Amniotic epithelial cell (primary cell): ENCODE data around the gene CDK15.
"Not testable (repeated sequence)": the region's sequence is repeated elsewhere in the genome, so short reads cannot be mapped to it uniquely, and the experiment has no call there.

ENCODE experiments used
- DNase-seq: peaks from one replicate; pipeline ENCODE4 v3.0.0-alpha.2; 2010; ENCODE audit warnings: low read depth

CDK15 gene

GRCh38 chr2:201830666-201831065 is 24.3 kb downstream of the CDK15 start:
- DNase-seq, result no peak

- DNase-seq, result peak; percentile 84
Measured at GRCh38 chr2:201831469-201831868, 25.1 kb downstream of the CDK15 start.

- no peak for DNase-seq
Measured at GRCh38 chr2:201833781-201834180, 27.4 kb downstream of the CDK15 start.

- DNase-seq, result no peak
Measured at GRCh38 chr2:201835066-201835465, 28.7 kb downstream of the CDK15 start.

GRCh38 chr2:201837391-201837790 is 31.1 kb downstream of the CDK15 start:
- no peak for DNase-seq

- DNase-seq, result no peak
Measured at GRCh38 chr2:201837824-201838431, 31.6 kb downstream of the CDK15 start.

GRCh38 chr2:201839727-201840126 is 33.4 kb downstream of the CDK15 start:
- DNase-seq, result peak; percentile 28

GRCh38 chr2:201840726-201841125 is 34.4 kb downstream of the CDK15 start:
- no peak for DNase-seq

- DNase-seq, result no peak
Measured at GRCh38 chr2:201842131-201842860, 36.0 kb downstream of the CDK15 start.

GRCh38 chr2:201844922-201845321 is 38.6 kb downstream of the CDK15 start:
- not testable (repeated sequence) for DNase-seq

GRCh38 chr2:201847481-201847880 is 41.1 kb downstream of the CDK15 start:
- peak; percentile 61 for DNase-seq

GRCh38 chr2:201852462-201852861 is 46.1 kb downstream of the CDK15 start:
- DNase-seq, result peak; percentile 34

GRCh38 chr2:201852878-201853415 is 46.6 kb downstream of the CDK15 start:
- peak; percentile 35 for DNase-seq

- DNase-seq, result peak; percentile 98
Measured at GRCh38 chr2:201854221-201854801, 48.0 kb downstream of the CDK15 start.

GRCh38 chr2:201854841-201855240 is 48.5 kb downstream of the CDK15 start:
- DNase-seq, result peak; percentile 67

GRCh38 chr2:201855356-201855755 is 49.0 kb downstream of the CDK15 start:
- no peak for DNase-seq

GRCh38 chr2:201857326-201857725 is 51.0 kb downstream of the CDK15 start:
- DNase-seq, result no peak

- peak; percentile 91 for DNase-seq
Measured at GRCh38 chr2:201858281-201859184, 52.2 kb downstream of the CDK15 start.

GRCh38 chr2:201859949-201860348 is 53.6 kb downstream of the CDK15 start:
- DNase-seq, result peak; percentile 57

- peak; percentile 84 for DNase-seq
Measured at GRCh38 chr2:201860636-201861066, 54.3 kb downstream of the CDK15 start.

GRCh38 chr2:201862843-201863242 is 56.5 kb downstream of the CDK15 start:
- DNase-seq, result no peak
